ENCODE results near the gene PDLIM1. TPM values are rescaled to one million over a fixed set of nuclear protein-coding genes. Genes with fewer than 3 reads are reported as not detected.

PDLIM1 gene
- total RNA-seq, 1 experiment from 2014 or later = 202 TPM

- peaks cover 31% of the 10 kb centered on the region for H3K4me1 ChIP-seq (replicated peaks; ENCODE audit: insufficient read depth)
- CTCF ChIA-PET = interaction anchor here (0.6 to 1.3 kb wide), 2 partner anchors 10 to 12 kb away, joined by 4 to 5 read pairs; no protein-coding TSS in a partner anchor
- no peaks in the 10 kb centered on the region; the same call in 1 of the 2 replicates for H3F3A ChIP-seq (ENCODE audit: insufficient read depth, low read depth)
- TF ChIP-seq CTCF (conservative IDR thresholded peaks at IDR 0.05) = no peak
- no peak for TF ChIP-seq EZH2 (IDR thresholded peaks at IDR 0.05; ENCODE audit: low read depth)
- intact Hi-C loops (cut with micrococcal nuclease; ENCODE audit: unreplicated experiment) = no loop called here
- H3K4me3 ChIP-seq = no peak overlapping the region
- H3K9me3 ChIP-seq (ENCODE audit: insufficient read depth, low read depth) = no peaks in the 10 kb centered on the region
- H3K27me3 ChIP-seq (ENCODE audit: insufficient read depth, low read depth) = no peaks in the 10 kb centered on the region
- no peak overlapping the region for H3K4me2 ChIP-seq
- no peak overlapping the region for H2AFZ ChIP-seq
- BruUV-seq (replicated peaks) = no TSS peak
- H3K79me2 ChIP-seq (ENCODE audit: low read depth) = peaks cover 91% of the 10 kb centered on the region
- no peak overlapping the region for H3K27ac ChIP-seq
- DNase-seq = no peak
- no peaks in the 10 kb centered on the region for H4K20me1 ChIP-seq (ENCODE audit: insufficient read depth)
- no peaks in the 10 kb centered on the region for H3K9me2 ChIP-seq (ENCODE audit: insufficient read depth)
- POLR2A ChIA-PET (ENCODE audit: unreplicated experiment) = no interaction called here
- no peaks in the 10 kb centered on the region; the same call in 1 of the 2 replicates for H3K36me3 ChIP-seq (ENCODE audit: low read depth)
Observed at GRCh38 chr10:95285556-95285955, 5.2 kb downstream of the PDLIM1 start.

- no peaks in the 10 kb centered on the region; the same call in 1 of the 2 replicates for H3K36me3 ChIP-seq (ENCODE audit: low read depth)
- DNase-seq = no peak
- no peaks in the 10 kb centered on the region for H4K20me1 ChIP-seq (ENCODE audit: insufficient read depth)
- ChIA-PET CTCF (no interaction called here), POLR2A (ENCODE audit: unreplicated experiment) (no interaction called here)
- no peaks in the 10 kb centered on the region for H3K9me3 ChIP-seq (ENCODE audit: insufficient read depth, low read depth)
- no peak overlapping the region for H3K27ac ChIP-seq
- H3K4me2 ChIP-seq = no peak overlapping the region
- H3F3A ChIP-seq (ENCODE audit: insufficient read depth, low read depth) = no peaks in the 10 kb centered on the region; the same call in 1 of the 2 replicates
- no peak overlapping the region for H2AFZ ChIP-seq
- H3K4me1 ChIP-seq (replicated peaks; ENCODE audit: insufficient read depth) = peaks cover 31% of the 10 kb centered on the region
- intact Hi-C loops (cut with micrococcal nuclease; ENCODE audit: unreplicated experiment) = no loop called here
- H3K4me3 ChIP-seq = no peak overlapping the region
- no peaks in the 10 kb centered on the region for H3K27me3 ChIP-seq (ENCODE audit: insufficient read depth, low read depth)
- no peak for TF ChIP-seq EZH2 (IDR thresholded peaks at IDR 0.05; ENCODE audit: low read depth)
- no peak for TF ChIP-seq CTCF (conservative IDR thresholded peaks at IDR 0.05)
- H3K79me2 ChIP-seq (ENCODE audit: low read depth) = peaks cover 90% of the 10 kb centered on the region
- no peaks in the 10 kb centered on the region for H3K9me2 ChIP-seq (ENCODE audit: insufficient read depth)
- BruUV-seq (replicated peaks) = no TSS peak
Observed at GRCh38 chr10:95284807-95285206, 6.0 kb downstream of the PDLIM1 start.

- intact Hi-C loops (cut with micrococcal nuclease; ENCODE audit: unreplicated experiment) = no loop called here
- H2AFZ ChIP-seq = no peak overlapping the region
- H3F3A ChIP-seq (ENCODE audit: insufficient read depth, low read depth) = 0 out of 2 replicates have a peak, but pooled peaks cover 3% of the 10 kb centered on the region
- H3K9me3 ChIP-seq (ENCODE audit: insufficient read depth, low read depth) = no peaks in the 10 kb centered on the region
- no peaks in the 10 kb centered on the region for H4K20me1 ChIP-seq (ENCODE audit: insufficient read depth)
- H3K9me2 ChIP-seq (ENCODE audit: insufficient read depth) = no peaks in the 10 kb centered on the region
- H3K79me2 ChIP-seq (ENCODE audit: low read depth) = peaks cover 88% of the 10 kb centered on the region
- H3K4me3 ChIP-seq = no peak overlapping the region
- no peak overlapping the region for H3K27ac ChIP-seq
- no peak overlapping the region for H3K4me2 ChIP-seq
- BruUV-seq (replicated peaks) = no TSS peak
- ChIA-PET POLR2A (ENCODE audit: unreplicated experiment) (no interaction called here), CTCF (no interaction called here)
- DNase-seq = no peak
- H3K27me3 ChIP-seq (ENCODE audit: insufficient read depth, low read depth) = no peaks in the 10 kb centered on the region
- peaks cover 12% of the 10 kb centered on the region; the same call in 1 of the 2 replicates for H3K4me1 ChIP-seq (replicated peaks; ENCODE audit: insufficient read depth)
- TF ChIP-seq EZH2 (IDR thresholded peaks at IDR 0.05; ENCODE audit: low read depth) (no peak), CTCF (conservative IDR thresholded peaks at IDR 0.05) (no peak)
- no peaks in the 10 kb centered on the region; the same call in 1 of the 2 replicates for H3K36me3 ChIP-seq (ENCODE audit: low read depth)
Observed at GRCh38 chr10:95282107-95282506, 8.7 kb downstream of the PDLIM1 start.
